HepG2 (cell line): ENCODE data around the gene SMARCD1. TPM values are rescaled to one million over a fixed set of nuclear protein-coding genes. Genes with fewer than 3 reads are reported as not detected.
A peak's percentile ranks its signal among the peaks of the same experiment; 100 is the strongest.

Experiments used
- AGO1 ChIP-seq: fragments of 200-400 bp; formaldehyde crosslinking; IDR thresholded peaks from 2 replicates; pipeline ENCODE4 v1.6.1; 2017; ENCODE audit warnings: mild to moderate bottlenecking, low read depth, low read length, moderate library complexity; ENCODE audit not compliant: poor library complexity, severe bottlenecking
- CCAR2 ChIP-seq: fragments of 200-400 bp; formaldehyde crosslinking; optimal IDR thresholded peaks from 2 replicates; pipeline ENCODE3; 2018; ENCODE audit warnings: low read depth, mild to moderate bottlenecking, low read length, moderate library complexity
- FOXP1 ChIP-seq, 2 experiments: fragments of 450-650 bp in 1 of 2; IDR thresholded peaks; 2 replicates each; pipeline ENCODE4 v1.6.1; 2017 to 2018; ENCODE audit warnings: antibody characterized with exemption in 1 of 2
- IRX3 ChIP-seq: sonication (generic); formaldehyde crosslinking; IDR thresholded peaks from 2 replicates; pipeline ENCODE4 v1.8.1; 2023; ENCODE audit warnings: mild to moderate bottlenecking, low read depth, missing genetic modification reagents, borderline replicate concordance
- JUN ChIP-seq: sonication (generic); formaldehyde crosslinking; IDR thresholded peaks from 2 replicates; pipeline ENCODE4 v1.4.0; 2020; ENCODE audit warnings: mild to moderate bottlenecking, missing genetic modification reagents
- MAX ChIP-seq: IDR thresholded peaks from 2 replicates; pipeline ENCODE4 v1.6.1; 2012; ENCODE audit warnings: inconsistent platforms
- NCOA5 ChIP-seq: sonication (generic); formaldehyde crosslinking; IDR thresholded peaks from 2 replicates; pipeline ENCODE4 v1.4.0; 2020; ENCODE audit warnings: missing genetic modification reagents
- NFIC ChIP-seq: IDR thresholded peaks from 2 replicates; pipeline ENCODE4 v1.6.1; 2012; ENCODE audit warnings: mild to moderate bottlenecking, low read length, inconsistent platforms
- NPAS2 ChIP-seq: sonication (generic); formaldehyde crosslinking; IDR thresholded peaks from 2 replicates; pipeline ENCODE4 v1.8.0; 2022; ENCODE audit warnings: mild to moderate bottlenecking, missing genetic modification reagents, borderline replicate concordance
- POGZ ChIP-seq: sonication (generic); formaldehyde crosslinking; IDR thresholded peaks from 2 replicates; pipeline ENCODE4 v1.4.0; 2020; ENCODE audit warnings: mild to moderate bottlenecking, missing genetic modification reagents
- RFX5 ChIP-seq: IDR thresholded peaks from 2 replicates; pipeline ENCODE4 v1.6.1; 2011; ENCODE audit warnings: low read depth, low read length, improper control_type of control experiment
- SETDB1 ChIP-seq: sonication (generic); formaldehyde crosslinking; IDR thresholded peaks from 2 replicates; pipeline ENCODE4 v1.5.1; 2020; ENCODE audit warnings: missing genetic modification reagents, mild to moderate bottlenecking, borderline replicate concordance
- STAG1 ChIP-seq: sonication (generic); formaldehyde crosslinking; IDR thresholded peaks from 2 replicates; pipeline ENCODE4 v1.4.0; 2020; ENCODE audit warnings: missing genetic modification reagents
- ZBTB21 ChIP-seq: sonication (generic); formaldehyde crosslinking; IDR thresholded peaks from 2 replicates; pipeline ENCODE4 v1.4.0; 2020; ENCODE audit warnings: missing genetic modification reagents
- ZMYM3 ChIP-seq: sonication (generic); formaldehyde crosslinking; IDR thresholded peaks from 2 replicates; pipeline ENCODE4 v1.5.1; 2020; ENCODE audit warnings: mild to moderate bottlenecking, missing genetic modification reagents
- ZNF207 ChIP-seq: fragments of 450-650 bp; IDR thresholded peaks from 2 replicates; pipeline ENCODE4 v1.6.1; 2016; ENCODE audit warnings: antibody characterized with exemption, borderline replicate concordance
- polyA plus RNA-seq, 8 experiments: library from polyadenylated mRNA; depleted of rRNA in 3 of 8; stranded (reverse) in 7 of 8; unstranded in 1 of 8; fragments of >200 nt; fragmentation: Illumina TruSeq in 4 of 8; extraction: Trizol in 4 of 8; gene quantifications; 2 replicates each; pipeline versions ENCODE4 v1.2.1 to v1.2.3, GENCODE V29; 2011 to 2016; ENCODE audit warnings: low read depth in 4 of 8, missing spikeins in 1 of 8, mixed read lengths in 1 of 8; ENCODE audit not compliant: insufficient read depth in 1 of 8
- total RNA-seq, 5 experiments: library from RNA; depleted of rRNA; stranded (reverse); fragments of >200 nt; fragmentation: Illumina TruSeq; extraction: Trizol; gene quantifications; 2 replicates each; pipeline ENCODE4 v1.2.3, GENCODE V29; 2016; ENCODE audit warnings: low read depth in 1 of 5
- TF ChIP-seq, protein P1 (sequence below): sonication (generic); formaldehyde crosslinking; IDR thresholded peaks from 2 replicates; pipeline ENCODE4 v1.5.1; 2020; ENCODE audit warnings: missing genetic modification reagents, mild to moderate bottlenecking, borderline replicate concordance
- TF ChIP-seq, protein P2 (sequence below): IDR thresholded peaks from 2 replicates; pipeline ENCODE4 v1.6.1; 2012; ENCODE audit warnings: low read length, improper control_type of control experiment
- TF ChIP-seq, protein P3 (sequence below): sonication (generic); formaldehyde crosslinking; IDR thresholded peaks from 2 replicates; pipeline ENCODE4 v1.4.0; 2020; ENCODE audit warnings: missing genetic modification reagents, mild to moderate bottlenecking, borderline replicate concordance

Gene SMARCD1
- total and polyA plus RNA-seq, 2 of the 13 experiments (the other 11 are each of a cell fraction or from before 2014, with no cell fraction given), result 51.7 to 54.6 TPM

- TF ChIP-seq, protein P1, sequence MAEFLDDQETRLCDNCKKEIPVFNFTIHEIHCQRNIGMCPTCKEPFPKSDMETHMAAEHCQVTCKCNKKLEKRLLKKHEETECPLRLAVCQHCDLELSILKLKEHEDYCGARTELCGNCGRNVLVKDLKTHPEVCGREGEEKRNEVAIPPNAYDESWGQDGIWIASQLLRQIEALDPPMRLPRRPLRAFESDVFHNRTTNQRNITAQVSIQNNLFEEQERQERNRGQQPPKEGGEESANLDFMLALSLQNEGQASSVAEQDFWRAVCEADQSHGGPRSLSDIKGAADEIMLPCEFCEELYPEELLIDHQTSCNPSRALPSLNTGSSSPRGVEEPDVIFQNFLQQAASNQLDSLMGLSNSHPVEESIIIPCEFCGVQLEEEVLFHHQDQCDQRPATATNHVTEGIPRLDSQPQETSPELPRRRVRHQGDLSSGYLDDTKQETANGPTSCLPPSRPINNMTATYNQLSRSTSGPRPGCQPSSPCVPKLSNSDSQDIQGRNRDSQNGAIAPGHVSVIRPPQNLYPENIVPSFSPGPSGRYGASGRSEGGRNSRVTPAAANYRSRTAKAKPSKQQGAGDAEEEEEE (CRISPR knock-in tag), result no peak
- TF ChIP-seq CCAR2 (no peak), JUN (CRISPR knock-in tag) (no peak), SETDB1 (CRISPR knock-in tag) (no peak), RFX5 (no peak), ZNF207 (no peak), MAX (peak; percentile 71), ZBTB21 (CRISPR knock-in tag) (no peak), ZMYM3 (CRISPR knock-in tag) (no peak), NCOA5 (CRISPR knock-in tag) (no peak), IRX3 (CRISPR knock-in tag) (no peak), FOXP1 (IDR thresholded peaks at IDR 0.05) (no peak), FOXP1 (CRISPR knock-in tag; IDR thresholded peaks at IDR 0.05) (no peak), STAG1 (CRISPR knock-in tag) (no peak), NPAS2 (CRISPR knock-in tag) (no peak), NFIC (no peak), POGZ (CRISPR knock-in tag) (peak; percentile 87), AGO1 (no peak)
- TF ChIP-seq, protein P2, sequence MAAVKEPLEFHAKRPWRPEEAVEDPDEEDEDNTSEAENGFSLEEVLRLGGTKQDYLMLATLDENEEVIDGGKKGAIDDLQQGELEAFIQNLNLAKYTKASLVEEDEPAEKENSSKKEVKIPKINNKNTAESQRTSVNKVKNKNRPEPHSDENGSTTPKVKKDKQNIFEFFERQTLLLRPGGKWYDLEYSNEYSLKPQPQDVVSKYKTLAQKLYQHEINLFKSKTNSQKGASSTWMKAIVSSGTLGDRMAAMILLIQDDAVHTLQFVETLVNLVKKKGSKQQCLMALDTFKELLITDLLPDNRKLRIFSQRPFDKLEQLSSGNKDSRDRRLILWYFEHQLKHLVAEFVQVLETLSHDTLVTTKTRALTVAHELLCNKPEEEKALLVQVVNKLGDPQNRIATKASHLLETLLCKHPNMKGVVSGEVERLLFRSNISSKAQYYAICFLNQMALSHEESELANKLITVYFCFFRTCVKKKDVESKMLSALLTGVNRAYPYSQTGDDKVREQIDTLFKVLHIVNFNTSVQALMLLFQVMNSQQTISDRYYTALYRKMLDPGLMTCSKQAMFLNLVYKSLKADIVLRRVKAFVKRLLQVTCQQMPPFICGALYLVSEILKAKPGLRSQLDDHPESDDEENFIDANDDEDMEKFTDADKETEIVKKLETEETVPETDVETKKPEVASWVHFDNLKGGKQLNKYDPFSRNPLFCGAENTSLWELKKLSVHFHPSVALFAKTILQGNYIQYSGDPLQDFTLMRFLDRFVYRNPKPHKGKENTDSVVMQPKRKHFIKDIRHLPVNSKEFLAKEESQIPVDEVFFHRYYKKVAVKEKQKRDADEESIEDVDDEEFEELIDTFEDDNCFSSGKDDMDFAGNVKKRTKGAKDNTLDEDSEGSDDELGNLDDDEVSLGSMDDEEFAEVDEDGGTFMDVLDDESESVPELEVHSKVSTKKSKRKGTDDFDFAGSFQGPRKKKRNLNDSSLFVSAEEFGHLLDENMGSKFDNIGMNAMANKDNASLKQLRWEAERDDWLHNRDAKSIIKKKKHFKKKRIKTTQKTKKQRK, result no peak
- TF ChIP-seq, protein P3, sequence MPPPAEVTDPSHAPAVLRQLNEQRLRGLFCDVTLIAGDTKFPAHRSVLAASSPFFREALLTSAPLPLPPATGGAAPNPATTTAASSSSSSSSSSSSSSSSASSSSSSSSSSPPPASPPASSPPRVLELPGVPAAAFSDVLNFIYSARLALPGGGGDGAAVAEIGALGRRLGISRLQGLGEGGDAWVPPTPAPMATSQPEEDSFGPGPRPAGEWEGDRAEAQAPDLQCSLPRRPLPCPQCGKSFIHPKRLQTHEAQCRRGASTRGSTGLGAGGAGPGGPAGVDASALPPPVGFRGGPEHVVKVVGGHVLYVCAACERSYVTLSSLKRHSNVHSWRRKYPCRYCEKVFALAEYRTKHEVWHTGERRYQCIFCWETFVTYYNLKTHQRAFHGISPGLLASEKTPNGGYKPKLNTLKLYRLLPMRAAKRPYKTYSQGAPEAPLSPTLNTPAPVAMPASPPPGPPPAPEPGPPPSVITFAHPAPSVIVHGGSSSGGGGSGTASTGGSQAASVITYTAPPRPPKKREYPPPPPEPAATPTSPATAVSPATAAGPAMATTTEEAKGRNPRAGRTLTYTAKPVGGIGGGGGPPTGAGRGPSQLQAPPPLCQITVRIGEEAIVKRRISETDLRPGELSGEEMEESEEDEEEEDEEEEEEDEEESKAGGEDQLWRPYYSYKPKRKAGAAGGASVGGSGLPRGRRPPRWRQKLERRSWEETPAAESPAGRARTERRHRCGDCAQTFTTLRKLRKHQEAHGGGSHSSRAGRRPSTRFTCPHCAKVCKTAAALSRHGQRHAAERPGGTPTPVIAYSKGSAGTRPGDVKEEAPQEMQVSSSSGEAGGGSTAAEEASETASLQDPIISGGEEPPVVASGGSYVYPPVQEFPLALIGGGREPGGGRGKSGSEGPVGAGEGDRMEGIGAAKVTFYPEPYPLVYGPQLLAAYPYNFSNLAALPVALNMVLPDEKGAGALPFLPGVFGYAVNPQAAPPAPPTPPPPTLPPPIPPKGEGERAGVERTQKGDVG (CRISPR knock-in tag), result no peak
Measured at GRCh38 chr12:50084775-50085614, at the start of gene SMARCD1 (continued).
